SIG-M5 (cell line): ENCODE data around the gene ABI2.
"Not testable (repeated sequence)": the region's sequence is repeated elsewhere in the genome, so short reads cannot be mapped to it uniquely, and the experiment has no call there.

Experiments used
- DNase-seq: peaks from one replicate; lab custom pipeline; 2025; lab: John Stamatoyannopoulos, UW

ABI2 gene

DNA sequence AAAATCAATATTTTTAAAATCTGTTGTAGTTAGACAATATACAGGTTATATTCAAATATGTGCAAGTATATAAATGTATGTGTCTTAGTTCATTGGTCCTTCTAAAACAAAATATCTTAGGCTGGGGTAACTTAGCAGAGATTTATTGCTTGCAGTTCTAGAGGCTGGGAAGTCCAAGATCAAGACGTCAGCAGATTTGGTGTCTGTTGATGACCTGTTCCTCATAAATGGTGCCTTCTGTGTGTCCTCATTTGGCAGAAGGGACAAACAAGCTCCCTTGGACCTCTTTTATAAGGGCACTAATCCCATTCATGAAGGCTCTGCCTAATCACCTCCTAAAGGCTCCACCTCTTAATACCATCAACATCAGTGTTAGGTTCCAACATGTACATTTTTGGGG is 31.3 kb downstream of the ABI2 start:
- DNase-seq: no peak

DNA sequence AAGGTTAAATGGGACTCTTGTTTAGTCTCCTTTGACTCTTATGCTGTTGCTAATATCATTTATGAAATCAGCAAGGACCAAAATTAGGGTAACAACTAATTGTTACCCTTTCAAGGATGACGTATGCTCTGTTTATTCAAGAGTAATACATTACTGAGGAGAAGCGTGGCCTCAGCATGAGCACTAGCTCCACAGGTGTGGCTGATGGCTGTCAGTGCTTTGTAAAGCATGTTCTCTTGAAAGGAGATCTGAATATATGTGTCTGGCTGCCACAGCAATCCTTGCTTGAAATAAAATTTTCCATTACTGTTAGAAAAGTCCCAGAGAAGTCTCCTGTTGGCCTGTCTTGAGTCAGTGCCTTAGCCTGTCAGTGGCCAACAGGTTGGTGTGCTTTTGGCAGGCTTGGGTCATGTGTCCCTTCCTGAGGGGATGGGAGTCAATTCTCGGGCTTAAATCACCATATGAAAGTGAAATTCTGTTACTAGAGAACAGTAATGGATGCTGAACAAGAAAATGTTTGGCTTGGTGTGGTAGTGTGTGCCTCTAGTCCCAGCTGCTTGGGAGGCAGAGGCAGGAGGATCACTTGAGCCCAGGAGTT is 32.7 kb downstream of the ABI2 start:
- DNase-seq: no peak

DNA sequence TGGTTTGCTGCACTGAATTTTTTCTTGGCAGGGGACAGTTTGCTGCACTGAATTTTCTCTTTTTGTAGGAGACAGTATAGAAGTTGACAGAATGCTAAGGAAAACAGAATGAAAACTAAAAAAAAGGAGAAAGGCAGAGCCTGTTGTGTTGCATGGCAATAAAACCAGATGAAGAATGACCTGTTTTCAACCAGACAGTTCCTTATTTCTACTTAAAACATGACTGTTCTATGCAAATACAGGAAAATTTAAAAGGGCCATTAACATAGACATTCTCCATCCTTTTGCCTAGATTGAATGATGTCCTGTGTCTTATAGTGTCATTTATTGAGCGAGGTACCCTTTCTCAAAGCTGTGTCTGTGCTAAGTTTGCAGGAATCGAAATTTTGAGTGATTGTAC is 33.3 kb downstream of the ABI2 start:
- no peak for DNase-seq

DNA sequence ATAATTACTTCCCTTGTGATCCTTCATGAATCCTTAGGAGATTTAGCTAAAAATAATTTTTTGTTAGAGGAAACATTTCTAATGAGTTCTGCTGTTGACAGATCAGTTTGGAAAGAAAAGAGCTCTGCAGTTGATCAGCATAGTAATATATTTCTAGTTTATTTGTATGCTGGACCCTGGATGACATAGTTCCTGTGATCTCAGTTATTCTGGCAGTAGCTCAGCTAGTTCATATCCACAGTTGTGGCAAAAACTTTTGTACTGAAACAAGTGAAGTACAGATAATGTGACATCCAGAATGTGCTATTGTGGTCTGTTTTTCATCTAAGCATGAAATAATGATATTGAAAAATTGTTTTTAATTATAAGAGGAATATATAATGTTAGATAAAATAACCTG is 33.7 kb downstream of the ABI2 start:
- no peak for DNase-seq

GRCh38 chr2:203366639-203367466 is 38.7 kb downstream of the ABI2 start:
- DNase-seq: no peak

DNA sequence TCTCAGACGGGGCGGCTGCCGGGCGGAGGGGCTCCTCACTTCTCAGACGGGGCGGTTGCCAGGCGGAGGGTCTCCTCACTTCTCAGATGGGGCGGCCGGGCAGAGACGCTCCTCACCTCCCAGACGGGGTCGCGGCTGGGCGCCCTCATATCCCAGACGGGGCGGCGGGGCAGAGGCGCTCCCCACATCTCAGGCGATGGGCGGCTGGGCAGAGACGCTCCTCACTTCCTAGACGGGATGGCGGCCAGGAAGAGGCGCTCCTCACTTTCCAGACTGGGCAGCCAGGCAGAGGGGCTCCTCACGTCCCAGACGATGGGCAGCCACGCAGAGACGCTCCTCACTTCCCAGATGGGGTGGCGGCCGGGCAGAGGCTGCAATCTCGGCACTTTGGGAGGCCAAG is 44.5 kb downstream of the ABI2 start:
- not testable (repeated sequence) for DNase-seq

DNA sequence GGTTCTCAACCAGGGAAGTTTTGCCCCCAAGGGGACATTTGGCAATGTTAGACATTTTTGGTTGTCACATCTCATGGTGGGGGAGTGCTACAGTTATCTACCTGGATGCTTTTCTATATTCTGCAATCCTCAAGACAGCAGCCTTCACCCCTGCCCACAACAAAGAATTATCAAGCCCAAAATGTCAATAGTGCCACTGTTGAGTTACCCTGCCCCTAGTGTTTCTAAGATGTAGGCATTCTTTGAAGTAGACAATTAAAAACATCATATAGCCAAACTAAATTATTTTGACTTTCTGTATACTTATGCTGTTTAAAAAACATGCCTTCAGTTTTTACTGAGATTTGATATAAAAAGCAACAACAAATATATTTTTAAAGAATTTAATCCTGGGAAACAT is 48.0 kb downstream of the ABI2 start:
- DNase-seq: no peak

DNA sequence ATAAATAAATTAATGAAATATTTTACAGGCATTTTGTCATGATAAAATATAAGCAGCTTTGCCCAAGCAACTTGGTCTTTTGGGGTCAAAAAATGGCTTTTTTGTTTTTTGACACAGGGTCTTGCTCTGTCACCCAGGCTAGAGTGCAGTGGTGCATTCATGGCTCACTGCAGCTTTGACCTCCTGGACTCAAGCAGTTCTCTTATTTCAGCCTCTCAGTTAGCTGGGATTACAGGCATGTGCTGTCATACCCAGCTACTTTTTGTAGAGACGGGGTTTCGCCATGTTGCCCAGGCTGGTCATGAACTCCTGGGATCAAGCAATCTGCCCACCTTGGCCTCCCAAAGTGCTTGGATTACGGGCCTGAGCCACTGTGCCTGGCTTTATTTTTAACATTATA is 51.0 kb downstream of the ABI2 start:
- DNase-seq: no peak

GRCh38 chr2:203383038-203383437 is 54.8 kb downstream of the ABI2 start:
- no peak for DNase-seq

GRCh38 chr2:203388153-203388552 is 60.0 kb downstream of the ABI2 start:
- DNase-seq: not testable (repeated sequence)

GRCh38 chr2:203394519-203395227 is 66.5 kb downstream of the ABI2 start:
- no peak for DNase-seq

GRCh38 chr2:203395858-203396257 is 67.7 kb downstream of the ABI2 start:
- DNase-seq: no peak

DNA sequence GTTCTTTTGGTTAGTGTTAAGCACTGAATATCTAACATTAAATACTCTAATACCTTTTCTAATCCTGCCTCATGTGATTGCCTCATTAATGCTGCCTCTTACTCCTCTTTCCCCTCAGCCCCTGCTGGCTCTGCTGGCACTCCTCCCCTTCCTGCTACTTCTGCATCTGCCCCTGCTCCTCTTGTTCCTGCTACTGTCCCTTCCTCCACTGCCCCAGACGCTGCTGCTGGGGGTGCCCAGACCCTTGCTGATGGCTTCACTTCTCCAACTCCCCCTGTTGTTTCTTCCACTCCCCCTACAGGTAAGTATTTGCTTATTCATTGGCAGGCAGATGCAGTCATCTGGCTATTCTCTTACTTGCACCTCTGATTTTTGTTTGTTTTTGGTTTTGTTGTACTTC is 68.5 kb downstream of the ABI2 start:
- DNase-seq: no peak

DNA sequence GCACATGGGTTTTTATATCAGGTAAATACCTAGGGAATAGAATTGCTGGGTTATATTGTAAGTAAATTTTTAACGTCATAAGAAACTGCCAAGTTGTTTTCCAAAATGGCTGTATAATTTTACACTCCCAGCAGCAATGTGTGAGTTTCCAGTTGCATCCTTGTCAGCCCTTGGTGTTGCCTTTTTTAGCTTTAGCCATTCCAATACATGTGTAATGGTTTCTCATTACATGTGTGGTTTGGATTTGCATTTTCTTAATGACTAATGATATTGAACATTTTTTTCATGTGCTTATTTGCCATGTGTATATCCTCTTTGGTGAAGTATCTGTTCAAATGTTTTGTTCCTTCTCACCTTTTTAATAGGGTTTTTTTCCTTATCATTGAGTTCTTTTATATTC is 70.8 kb downstream of the ABI2 start:
- no peak for DNase-seq

- no peak for DNase-seq
Observed at GRCh38 chr2:203400805-203401585, 72.8 kb downstream of the ABI2 start.

- no peak for DNase-seq
Observed at GRCh38 chr2:203404996-203405395, 76.8 kb downstream of the ABI2 start.

- no peak for DNase-seq
Observed at GRCh38 chr2:203407496-203407895, 79.3 kb downstream of the ABI2 start.

DNA sequence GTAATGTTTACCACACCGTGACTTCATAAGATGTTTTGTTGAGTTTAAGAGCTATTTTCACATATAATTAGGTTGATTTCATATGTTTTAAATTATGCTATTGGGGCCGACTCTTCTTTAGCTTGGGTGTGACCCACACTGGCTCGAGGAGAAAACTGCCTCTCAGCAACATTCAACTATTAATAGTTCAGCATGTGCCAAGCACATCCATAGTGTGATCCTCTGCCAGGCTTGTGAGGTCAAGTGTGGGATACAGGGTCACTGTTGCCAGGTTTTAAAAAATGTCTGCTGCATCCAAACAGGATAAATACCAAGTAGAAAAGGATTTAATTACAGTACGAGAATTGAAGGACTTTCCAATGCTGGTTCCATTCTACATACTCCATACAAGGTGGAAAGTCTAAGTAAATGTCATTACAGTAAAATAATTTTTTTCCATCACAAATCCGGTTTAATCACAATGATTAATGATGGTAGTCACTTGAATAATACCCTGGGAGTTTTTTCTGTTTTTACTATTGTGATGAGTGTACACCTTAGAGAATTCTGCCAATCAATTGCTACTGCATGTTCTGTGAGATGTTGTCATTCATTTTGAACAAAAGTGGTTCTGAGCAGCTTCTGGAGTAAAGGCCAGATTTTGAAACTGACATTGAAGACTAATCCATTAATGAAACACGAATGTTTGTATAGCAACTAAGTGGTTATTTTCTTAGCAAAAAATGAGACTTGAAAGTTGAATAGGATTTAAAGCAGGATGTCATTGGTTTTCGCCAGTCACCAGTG is 84.5 kb downstream of the ABI2 start:
- DNase-seq: no peak

- no peak for DNase-seq
Observed at GRCh38 chr2:203413796-203414195, 85.6 kb downstream of the ABI2 start.

GRCh38 chr2:203418271-203418670 is 90.1 kb downstream of the ABI2 start:
- no peak for DNase-seq

DNA sequence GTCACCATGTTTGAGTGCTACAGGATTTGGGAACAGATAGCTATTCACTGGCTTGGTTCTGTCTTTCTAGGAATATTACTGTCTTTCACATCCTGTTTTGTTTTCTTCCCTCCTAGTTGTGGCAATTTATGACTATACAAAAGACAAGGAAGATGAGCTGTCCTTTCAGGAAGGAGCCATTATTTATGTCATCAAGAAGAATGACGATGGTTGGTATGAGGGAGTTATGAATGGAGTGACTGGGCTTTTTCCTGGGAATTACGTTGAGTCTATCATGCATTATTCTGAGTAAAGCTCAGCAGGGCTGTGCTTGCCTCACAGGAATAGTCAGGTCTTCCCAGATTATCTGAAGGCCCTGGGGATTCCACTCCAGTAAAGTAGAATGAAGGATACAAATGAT is 98.9 kb downstream of the ABI2 start:
- DNase-seq: no peak

DNA sequence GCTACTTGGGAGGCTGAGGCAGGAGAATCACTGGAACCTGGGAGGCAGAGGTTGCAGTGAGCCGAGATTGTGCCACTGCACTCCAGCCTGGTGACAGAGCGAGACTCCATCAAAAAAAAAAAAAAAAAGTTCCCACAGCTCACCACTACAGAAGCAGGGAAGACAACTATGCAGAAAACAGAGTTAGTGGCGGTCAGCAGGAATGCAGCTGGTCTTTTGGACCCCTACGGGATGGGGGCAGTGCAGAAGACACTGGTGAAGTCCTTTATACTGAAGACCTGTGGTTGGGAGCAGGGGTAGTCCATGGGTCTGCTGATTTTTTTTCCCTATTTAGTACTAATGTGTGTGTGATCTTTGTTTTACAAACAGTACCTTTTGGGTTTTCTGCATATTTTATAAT is 101.4 kb downstream of the ABI2 start:
- DNase-seq: not testable (repeated sequence)
